Gastroesophageal sphincter (tissue), 4 donors: ENCODE data around the gene ING2. TPM values are rescaled to one million over a fixed set of nuclear protein-coding genes. Genes with fewer than 3 reads are reported as not detected.
"Not testable (repeated sequence)": the region's sequence is repeated elsewhere in the genome, so short reads cannot be mapped to it uniquely, and the experiment has no call there.

Experiments
- ATAC-seq: fragments of 150-250 bp; one replicate; pipeline ENCODE4 v1.9.1; 2016; ENCODE audit warnings: mild to moderate bottlenecking, moderate library complexity
- H3K27ac ChIP-seq, 4 donors: fragments of 200-600 bp; sonication (generic) in 3 of 4; 1 replicate in 3 of 4; 2 replicates in 1 of 4; pipeline ENCODE4 v1.5.1; 2016 to 2019
- H3K27me3 ChIP-seq: fragments of 200-600 bp; sonication (generic); one replicate; pipeline ENCODE4 v1.5.1; 2019
- H3K36me3 ChIP-seq, 2 donors: fragments of 200-600 bp; sonication (generic); one replicate each; pipeline ENCODE4 v1.5.1; 2019; ENCODE audit warnings: control low read depth in 1 of 2
- H3K4me1 ChIP-seq, 3 donors: fragments of 200-600 bp; sonication (generic); 1 replicate in 2 of 3; 2 replicates in 1 of 3; pipeline ENCODE4 v1.5.1; 2016 to 2019; ENCODE audit warnings: control low read depth in 2 of 3
- H3K4me3 ChIP-seq, 2 donors: fragments of 200-600 bp; sonication (generic); one replicate each; pipeline ENCODE4 v1.5.1; 2019; ENCODE audit warnings: mild to moderate bottlenecking in 1 of 2, moderate library complexity in 1 of 2
- H3K9me3 ChIP-seq, 3 donors: fragments of 200-600 bp; sonication (generic); one replicate each; pipeline ENCODE4 v1.5.1; 2017 to 2019; ENCODE audit warnings: control low read depth in 2 of 3
- CTCF ChIP-seq, 4 experiments: fragments of 200-600 bp in 2 of 4; fragments of 450-650 bp in 2 of 4; sonication (generic) in 1 of 4; IDR thresholded peaks; one replicate each; pipeline ENCODE4 v1.5.1; 2017 to 2019; ENCODE audit warnings: antibody characterized with exemption in 4 of 4, mild to moderate bottlenecking in 2 of 4, moderate library complexity in 2 of 4
- EP300 ChIP-seq: sonication (generic); formaldehyde crosslinking; IDR thresholded peaks from one replicate; pipeline ENCODE4 v1.6.1; 2017; ENCODE audit warnings: antibody characterized with exemption, mild to moderate bottlenecking
- POLR2A ChIP-seq, 2 donors: fragments of 450-650 bp; IDR thresholded peaks; one replicate each; pipeline ENCODE4 v1.6.1; 2017; ENCODE audit warnings: antibody characterized with exemption in 2 of 2, mild to moderate bottlenecking in 2 of 2, moderate library complexity in 1 of 2
- POLR2AphosphoS5 ChIP-seq: sonication (generic); formaldehyde crosslinking; IDR thresholded peaks from one replicate; pipeline ENCODE4 v1.6.1; 2017; ENCODE audit warnings: antibody characterized with exemption
- WGBS, 2 donors: methylation state at CpG; one replicate each; pipeline ENCODE4 v1.1.5; 2018; ENCODE audit warnings: low coverage in 1 of 2; 5-methylcytosine and 5-hydroxymethylcytosine counted together
- total RNA-seq, 4 donors: library from RNA; depleted of rRNA; stranded (reverse); fragments of >200 nt; gene quantifications; one replicate each; pipeline ENCODE4 v1.1.0, GENCODE V29; 2016

The ING2 gene
- total RNA-seq, 4 donors from 2014 or later: 27.9 to 64.4 (median 48.4) TPM

GRCh38 chr4:183471946-183472708 is 32.7 kb upstream of the ING2 start:
- 16 to 23% methylated on average over 12 of the region's 12 CpGs for WGBS, 2 donors
- ATAC-seq: peak; percentile 86
- peaks cover 18% of the 10 kb centered on the region for H3K27me3 ChIP-seq
- no peak overlapping the region for H3K27ac ChIP-seq
- TF ChIP-seq EP300 (no peak), POLR2AphosphoS5 (no peak), POLR2A (IDR thresholded peaks at IDR 0.05) (no peak), CTCF (IDR thresholded peaks at IDR 0.05) (peak; percentile 83 to 90 (median 86))
- no peak overlapping the region for H3K4me3 ChIP-seq
- no peaks in the 10 kb centered on the region for H3K36me3 ChIP-seq
- H3K9me3 ChIP-seq: no peaks in the 10 kb centered on the region
- peaks cover 0 to 3% (median 0%) of the 10 kb centered on the region in 3 donors for H3K4me1 ChIP-seq

DNA sequence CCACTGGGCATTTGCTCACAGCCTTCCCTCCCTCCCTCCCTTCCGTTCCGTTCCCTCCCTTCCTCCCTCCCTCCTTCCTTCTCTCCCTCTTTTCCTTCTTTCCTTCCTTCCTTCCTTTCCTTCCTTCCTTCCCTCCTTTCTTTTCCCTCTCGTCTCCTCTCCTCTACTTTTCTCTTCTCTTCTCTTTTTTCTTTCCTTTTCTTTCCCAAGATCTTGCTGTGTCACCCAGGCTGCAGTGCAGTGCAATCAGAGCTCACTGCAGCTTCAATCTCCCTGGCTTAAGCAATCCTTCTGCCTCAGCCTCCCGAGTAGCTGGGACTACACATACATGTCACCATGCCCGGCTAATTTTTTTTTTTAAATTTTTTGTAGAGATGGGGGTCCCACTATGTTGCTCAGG is 26.7 kb upstream of the ING2 start:
- no peak overlapping the region for H3K27ac ChIP-seq
- no peak for ATAC-seq
- no peaks in the 10 kb centered on the region for H3K4me1 ChIP-seq
- peaks cover 22% of the 10 kb centered on the region for H3K27me3 ChIP-seq
- H3K9me3 ChIP-seq: no peaks in the 10 kb centered on the region
- H3K4me3 ChIP-seq: no peak overlapping the region
- 26 to 40% methylated on average over 4 to 5 of the region's 5 CpGs for WGBS, 2 donors
- TF ChIP-seq POLR2A (IDR thresholded peaks at IDR 0.05): no peak
- TF ChIP-seq POLR2AphosphoS5: no peak
- TF ChIP-seq CTCF (IDR thresholded peaks at IDR 0.05): no peak
- TF ChIP-seq EP300: no peak
- H3K36me3 ChIP-seq: no peaks in the 10 kb centered on the region

GRCh38 chr4:183478926-183479325 is 25.9 kb upstream of the ING2 start:
- Histone ChIP-seq H3K9me3 (no peaks in the 10 kb centered on the region), H3K4me1 (no peaks in the 10 kb centered on the region), H3K27ac (no peak overlapping the region), H3K4me3 (no peak overlapping the region), H3K36me3 (no peaks in the 10 kb centered on the region), H3K27me3 (peaks cover 22% of the 10 kb centered on the region)
- 71 to 83% methylated on average over 2 of the region's 2 CpGs for WGBS, 2 donors
- TF ChIP-seq CTCF (IDR thresholded peaks at IDR 0.05) (no peak), EP300 (no peak), POLR2A (IDR thresholded peaks at IDR 0.05) (no peak), POLR2AphosphoS5 (no peak)
- no peak for ATAC-seq

DNA sequence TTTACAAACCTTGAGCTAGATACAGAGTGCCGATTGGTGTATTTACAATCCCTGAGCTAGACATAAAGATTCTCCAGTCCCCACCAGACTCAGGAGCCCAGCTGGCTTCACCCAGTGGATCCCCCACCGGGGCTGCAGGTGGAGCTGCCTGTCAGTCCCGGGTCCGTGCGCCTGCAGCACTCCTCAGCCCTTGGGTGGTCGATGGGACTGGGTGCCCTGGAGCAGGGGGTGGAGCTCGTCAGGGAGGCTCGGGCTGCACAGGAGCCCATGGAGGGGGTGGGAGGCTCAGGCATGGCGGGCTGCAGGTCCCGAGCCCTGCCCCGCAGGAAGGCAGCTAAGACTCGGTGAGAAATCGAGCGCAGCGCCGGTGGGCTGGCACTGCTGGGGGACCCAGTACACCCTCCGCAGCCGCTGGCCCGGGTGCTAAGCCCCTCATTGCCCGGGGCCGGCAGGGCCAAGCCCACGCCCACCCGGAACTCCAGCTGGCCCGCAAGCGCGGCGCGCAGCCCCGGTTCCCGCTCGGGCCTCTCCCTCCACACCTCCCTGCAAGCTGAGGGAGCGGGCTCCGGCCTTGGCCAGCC is 22.3 kb upstream of the ING2 start:
- H3K4me3 ChIP-seq, H3K27ac ChIP-seq, H3K9me3 ChIP-seq, H3K36me3 ChIP-seq, H3K27me3 ChIP-seq, ATAC-seq, H3K4me1 ChIP-seq: not testable (repeated sequence)
- WGBS, 2 donors: 100% methylated on average over 1 of the region's 33 CpGs; no CpG with 5 or more reads in 1 of the 2 donors

DNA sequence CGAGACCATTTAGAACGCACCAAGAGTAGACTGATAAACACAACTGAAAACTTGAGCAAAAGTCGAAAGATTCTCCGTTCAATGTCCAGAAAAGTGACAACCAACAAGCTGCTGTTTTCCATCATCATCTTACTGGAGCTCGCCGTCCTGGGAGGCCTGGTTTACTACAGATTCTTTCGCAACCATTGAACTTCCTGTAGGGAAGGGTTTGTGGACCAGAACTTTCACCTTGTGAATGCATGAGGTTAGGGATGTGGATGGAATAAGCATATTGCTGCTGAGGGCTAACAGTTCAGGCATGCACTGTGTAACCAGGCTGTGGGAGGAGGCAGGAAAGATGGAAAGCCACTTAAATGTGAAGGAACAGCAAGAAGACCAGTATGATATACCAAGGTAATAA is 20.9 kb upstream of the ING2 start:
- Histone ChIP-seq H3K4me3 (no peak overlapping the region), H3K9me3 (no peaks in the 10 kb centered on the region), H3K36me3 (no peaks in the 10 kb centered on the region), H3K4me1 (no peaks in the 10 kb centered on the region), H3K27ac (no peak overlapping the region), H3K27me3 (no peaks in the 10 kb centered on the region)
- no peak for TF ChIP-seq CTCF (IDR thresholded peaks at IDR 0.05)
- no peak for TF ChIP-seq POLR2A (IDR thresholded peaks at IDR 0.05)
- TF ChIP-seq POLR2AphosphoS5: no peak
- TF ChIP-seq EP300: no peak
- WGBS, 2 donors: 79 to 80% methylated on average over 6 to 7 of the region's 7 CpGs
- no peak for ATAC-seq
